GM12878 (cell line): Measurements from ENCODE around the gene COL9A1.

Experiments
- CHD1 ChIP-seq: IDR thresholded peaks from 2 replicates; pipeline ENCODE4 v1.6.1; 2012; ENCODE audit warnings: low read depth, low read length, improper control_type of control experiment
- CTCF ChIP-seq, 3 experiments: IDR thresholded peaks in 2 of 3; conservative IDR thresholded peaks in 1 of 3; 2 replicates each; pipeline ENCODE4 v1.5.1; 2011; ENCODE audit warnings: low read depth in 3 of 3, low read length in 3 of 3, mild to moderate bottlenecking in 3 of 3, control low read depth in 2 of 3, moderate library complexity in 2 of 3, inconsistent platforms in 1 of 3, mixed read lengths in 1 of 3; ENCODE audit not compliant: control insufficient read depth in 2 of 3, insufficient read depth in 1 of 3; ENCODE audit errors: extremely low read depth in 1 of 3
- SMC3 ChIP-seq: IDR thresholded peaks from 2 replicates; pipeline ENCODE4 v1.6.1; 2011; ENCODE audit warnings: low read length, improper control_type of control experiment, borderline replicate concordance
- TAF1 ChIP-seq: IDR thresholded peaks from 2 replicates; pipeline ENCODE4 v1.6.1; 2011; ENCODE audit warnings: mild to moderate bottlenecking, low read depth, low read length, borderline replicate concordance
- TBL1XR1 ChIP-seq: IDR thresholded peaks from 2 replicates; pipeline ENCODE4 v1.6.1; 2012; ENCODE audit warnings: low read depth, low read length, improper control_type of control experiment
- USF1 ChIP-seq: IDR thresholded peaks from 2 replicates; pipeline ENCODE4 v1.6.1; 2011; ENCODE audit warnings: borderline replicate concordance, low read depth, mild to moderate bottlenecking, moderate library complexity, mixed read lengths, low read length; ENCODE audit not compliant: insufficient read depth; ENCODE audit errors: extremely low read length
- ZNF687 ChIP-seq: fragments of 450-650 bp; IDR thresholded peaks from 2 replicates; pipeline ENCODE4 v1.6.1; 2017; ENCODE audit warnings: mild to moderate bottlenecking, moderate library complexity
- ZSCAN29 ChIP-seq: fragments of 450-650 bp; IDR thresholded peaks from 2 replicates; pipeline ENCODE4 v1.6.1; 2017; ENCODE audit warnings: mild to moderate bottlenecking, moderate library complexity

- TF ChIP-seq CTCF (IDR thresholded peaks at IDR 0.05 in 2 of 3, conservative IDR thresholded peaks at IDR 0.05 in 1 of 3; ENCODE audit: control insufficient read depth in 2 of 3, extremely low read depth in 1 of 3, insufficient read depth in 1 of 3, low read depth in 3 of 3, low read length in 3 of 3), result no peak
- no peak for TF ChIP-seq ZNF687
- TF ChIP-seq ZSCAN29, result no peak
- TF ChIP-seq CHD1, result no peak
- TF ChIP-seq TAF1, result no peak
- no peak for TF ChIP-seq USF1
- no peak for TF ChIP-seq SMC3
- no peak for TF ChIP-seq TBL1XR1
Observed at GRCh38 chr6:70309243-70309642, 6.4 kb upstream of the COL9A1 start.
